COR-L47 (cell line): Measurements from ENCODE around the gene TEX22.

Experiments
- DNase-seq: peaks from one replicate; lab custom pipeline; 2025; lab: John Stamatoyannopoulos, UW

The TEX22 gene

GRCh38 chr14:105420974-105421674 is 22.8 kb downstream of the TEX22 start:
- no peak for DNase-seq

- no peak for DNase-seq
Measured at GRCh38 chr14:105421723-105422615, 23.6 kb downstream of the TEX22 start.

- no peak for DNase-seq
Measured at GRCh38 chr14:105422695-105423487, 24.6 kb downstream of the TEX22 start.

GRCh38 chr14:105423488-105424195 is 25.3 kb downstream of the TEX22 start:
- DNase-seq = no peak

GRCh38 chr14:105424861-105425260 is 26.5 kb downstream of the TEX22 start:
- DNase-seq = no peak

- no peak for DNase-seq
Measured at GRCh38 chr14:105425823-105426247, 27.5 kb downstream of the TEX22 start.

- DNase-seq = no peak
Measured at GRCh38 chr14:105426416-105427130, 28.2 kb downstream of the TEX22 start.

- no peak for DNase-seq
Measured at GRCh38 chr14:105427412-105427811, 29.1 kb downstream of the TEX22 start.

- DNase-seq = no peak
Measured at GRCh38 chr14:105427936-105428485, 29.7 kb downstream of the TEX22 start.

- DNase-seq = no peak
Measured at GRCh38 chr14:105430042-105430441, 31.7 kb downstream of the TEX22 start.

- no peak for DNase-seq
Measured at GRCh38 chr14:105430565-105430964, 32.2 kb downstream of the TEX22 start.

GRCh38 chr14:105431256-105431655 is 32.9 kb downstream of the TEX22 start:
- DNase-seq = no peak

GRCh38 chr14:105432657-105433056 is 34.3 kb downstream of the TEX22 start:
- no peak for DNase-seq

- no peak for DNase-seq
Measured at GRCh38 chr14:105433161-105433605, 34.8 kb downstream of the TEX22 start.

GRCh38 chr14:105436402-105436801 is 38.1 kb downstream of the TEX22 start:
- DNase-seq = no peak

GRCh38 chr14:105436891-105437722 is 38.8 kb downstream of the TEX22 start:
- peak; percentile 40 for DNase-seq

GRCh38 chr14:105437723-105438500 is 39.6 kb downstream of the TEX22 start:
- DNase-seq = no peak

GRCh38 chr14:105439179-105439578 is 40.8 kb downstream of the TEX22 start:
- no peak for DNase-seq
